Superior temporal gyrus (tissue), 1 donor: ENCODE data around the gene SRPX.

Experiments used
- DNase-seq: peaks from one replicate; pipeline ENCODE4 v3.0.0-alpha.2; 2016; ENCODE audit errors: extremely low spot score

Gene SRPX

DNA sequence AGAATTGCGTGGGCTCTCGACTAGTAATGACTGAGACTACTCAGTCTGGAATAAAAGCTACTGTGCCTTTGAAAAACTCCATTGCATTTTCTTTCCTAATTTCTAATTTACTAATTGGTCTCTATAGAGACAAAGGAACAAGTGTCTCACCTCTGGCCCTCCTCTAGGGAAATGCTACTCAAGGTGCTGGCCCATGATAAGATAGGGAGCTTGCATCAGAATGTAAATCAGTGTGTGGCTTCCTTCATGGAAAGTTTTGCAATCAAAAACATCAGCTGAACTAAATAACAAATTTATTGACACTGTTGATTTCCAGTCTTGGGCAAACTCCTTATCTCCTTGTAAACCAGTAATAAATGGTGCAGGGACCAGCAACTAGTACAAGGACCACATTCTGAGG lies 81.8 kb downstream of the SRPX start:
- no peak for DNase-seq

- no peak for DNase-seq
Observed at GRCh38 chrX:38138157-38138891, 82.3 kb downstream of the SRPX start.

- no peak for DNase-seq
Observed at GRCh38 chrX:38129366-38129765, 91.3 kb downstream of the SRPX start.

DNA sequence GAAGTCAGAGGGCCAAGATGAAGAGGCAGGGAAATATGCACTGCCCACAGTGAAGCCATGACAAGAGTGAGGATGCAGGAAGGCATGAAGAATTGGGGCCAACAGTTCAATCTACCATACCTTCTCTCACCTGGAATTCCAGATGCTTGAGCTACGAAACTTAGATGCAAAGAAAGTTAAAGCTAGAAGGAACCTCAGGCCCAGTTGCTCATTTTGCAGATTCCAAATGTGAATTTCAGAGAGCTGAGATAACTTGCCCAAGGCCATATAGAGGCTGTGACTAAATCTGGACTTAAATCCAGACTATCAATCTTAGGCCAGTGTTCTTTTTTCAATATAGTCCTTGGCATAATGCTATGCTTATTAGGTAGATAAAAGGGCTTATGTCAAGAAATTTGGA lies 92.7 kb downstream of the SRPX start:
- DNase-seq, result no peak

DNA sequence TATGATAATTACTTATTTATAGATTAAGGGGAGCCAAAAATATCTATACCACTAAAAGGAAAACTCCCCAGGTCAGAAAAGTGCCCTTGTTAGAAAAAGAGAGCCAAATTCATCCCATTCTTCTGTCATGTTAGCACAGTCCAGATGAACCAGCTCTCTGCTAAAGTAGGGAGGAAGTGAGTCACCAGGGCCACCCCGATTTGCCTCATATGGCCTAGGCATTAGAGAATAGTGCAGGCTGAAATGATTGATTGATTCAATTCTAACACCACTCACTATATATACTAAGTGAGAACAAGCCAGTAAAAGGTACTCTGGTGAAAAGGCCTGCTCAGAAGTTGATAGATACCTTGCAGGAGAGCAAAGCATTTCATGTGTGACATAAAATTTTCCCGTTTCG lies 94.5 kb downstream of the SRPX start:
- no peak for DNase-seq

GRCh38 chrX:38124000-38124399 lies 96.7 kb downstream of the SRPX start:
- DNase-seq, result no peak

DNA sequence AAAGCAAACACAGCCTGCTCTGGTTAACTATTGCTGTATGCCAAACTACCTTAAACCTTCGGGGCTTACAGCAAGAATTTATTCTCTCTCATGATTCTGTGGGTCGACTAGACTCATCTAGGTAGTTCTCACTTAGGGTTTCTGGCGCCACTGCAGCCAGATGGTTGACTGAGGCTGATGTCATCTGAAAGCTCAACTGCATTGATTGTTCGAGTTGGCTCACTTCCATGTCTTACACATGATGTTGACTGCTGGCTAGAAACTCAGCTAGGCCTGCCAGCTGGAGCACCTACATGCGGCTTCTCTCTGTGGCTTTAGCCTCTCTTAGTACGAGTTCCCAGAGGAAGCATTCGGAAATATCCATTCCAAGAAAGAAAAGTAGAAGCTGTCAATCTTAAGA lies 103.2 kb downstream of the SRPX start:
- DNase-seq, result no peak

- no peak for DNase-seq
Observed at GRCh38 chrX:38116706-38117105, 104.0 kb downstream of the SRPX start.

GRCh38 chrX:38112566-38112965 lies 108.1 kb downstream of the SRPX start:
- DNase-seq, result no peak

DNA sequence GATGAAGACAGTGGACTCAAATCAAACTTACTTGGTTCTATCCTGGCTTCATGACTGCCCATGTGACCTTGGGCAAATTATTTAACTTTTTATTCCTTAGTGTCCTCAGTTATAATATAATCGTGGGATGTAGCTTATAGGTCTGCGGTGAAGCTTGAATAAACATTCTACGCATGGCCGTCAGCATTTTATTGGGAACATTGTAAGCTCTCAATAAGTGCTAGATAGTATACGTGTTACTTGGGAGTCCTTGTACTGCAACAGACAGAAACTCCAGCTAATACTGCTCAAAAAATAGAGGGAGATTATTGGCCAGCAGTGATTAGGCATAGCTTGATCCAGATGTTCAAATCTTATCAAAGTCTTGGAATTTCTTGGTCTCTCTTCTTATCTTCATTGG lies 109.5 kb downstream of the SRPX start:
- DNase-seq, result no peak

GRCh38 chrX:38110231-38110630 lies 110.4 kb downstream of the SRPX start:
- no peak for DNase-seq

DNA sequence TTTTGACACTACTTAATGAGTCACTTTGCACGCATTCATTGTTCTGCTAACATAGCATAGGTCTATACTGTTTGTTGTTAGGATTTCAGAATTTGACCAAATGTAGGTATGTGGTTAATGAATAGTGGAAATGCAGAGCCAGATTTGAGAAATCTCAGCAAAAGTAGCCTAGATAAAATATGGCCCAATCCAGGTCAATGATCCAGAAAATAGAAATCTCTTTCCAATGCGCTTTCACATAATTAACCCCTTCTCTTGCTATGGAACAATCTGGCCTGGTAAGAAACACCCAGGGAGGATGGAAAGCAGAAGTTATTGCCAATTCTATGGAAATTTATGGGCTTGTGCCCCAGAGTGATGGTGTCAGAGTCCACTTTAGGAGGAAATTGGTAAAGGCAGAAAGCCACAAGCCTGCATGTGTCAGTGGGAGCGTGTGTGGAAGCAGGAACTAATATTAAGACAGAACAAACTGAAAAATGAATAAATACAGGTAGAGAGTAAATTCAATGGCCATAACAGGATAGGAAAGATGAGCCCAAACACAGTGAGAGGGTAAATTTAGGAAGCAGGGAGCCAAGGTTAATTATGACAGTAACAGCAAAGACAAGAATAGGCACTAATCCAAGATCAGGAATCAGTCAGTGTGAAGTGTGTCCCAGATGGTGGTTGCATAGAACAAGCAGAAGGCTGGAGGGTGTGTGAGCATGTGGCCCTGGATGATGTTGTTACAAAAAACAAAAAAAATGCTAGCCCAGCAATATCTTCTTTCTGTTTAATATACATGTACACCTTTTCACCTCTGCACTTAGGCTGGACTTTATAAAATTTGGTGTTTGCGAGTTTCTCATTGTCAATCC lies 111.4 kb downstream of the SRPX start:
- DNase-seq, result no peak

GRCh38 chrX:38108364-38108763 lies 112.3 kb downstream of the SRPX start:
- no peak for DNase-seq

GRCh38 chrX:38106991-38107655 lies 113.5 kb downstream of the SRPX start:
- no peak for DNase-seq

DNA sequence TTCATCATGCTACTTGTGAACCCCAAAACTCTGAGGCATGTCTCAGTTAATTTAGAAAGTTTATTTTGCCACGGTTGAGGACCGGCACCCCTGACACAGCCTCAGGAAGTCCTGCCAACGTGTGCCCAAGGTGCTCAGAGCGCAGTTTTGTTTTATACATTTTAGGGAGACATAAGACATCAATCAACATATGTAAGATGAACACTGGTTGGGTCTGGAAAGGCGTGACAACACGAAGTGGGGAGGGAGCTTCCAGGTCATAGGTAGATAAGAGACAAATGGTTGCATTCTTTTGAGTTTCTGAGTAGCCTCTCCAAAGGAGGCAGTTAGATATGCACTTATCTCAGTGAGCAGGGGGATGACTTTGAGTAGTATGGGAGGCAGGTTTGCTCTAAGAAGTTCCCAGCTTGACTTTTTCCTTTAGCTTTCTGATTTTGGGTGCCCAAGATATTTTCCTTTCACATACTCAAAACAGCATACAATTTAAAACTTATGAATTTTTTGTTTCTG lies 115.4 kb downstream of the SRPX start:
- DNase-seq, result no peak

DNA sequence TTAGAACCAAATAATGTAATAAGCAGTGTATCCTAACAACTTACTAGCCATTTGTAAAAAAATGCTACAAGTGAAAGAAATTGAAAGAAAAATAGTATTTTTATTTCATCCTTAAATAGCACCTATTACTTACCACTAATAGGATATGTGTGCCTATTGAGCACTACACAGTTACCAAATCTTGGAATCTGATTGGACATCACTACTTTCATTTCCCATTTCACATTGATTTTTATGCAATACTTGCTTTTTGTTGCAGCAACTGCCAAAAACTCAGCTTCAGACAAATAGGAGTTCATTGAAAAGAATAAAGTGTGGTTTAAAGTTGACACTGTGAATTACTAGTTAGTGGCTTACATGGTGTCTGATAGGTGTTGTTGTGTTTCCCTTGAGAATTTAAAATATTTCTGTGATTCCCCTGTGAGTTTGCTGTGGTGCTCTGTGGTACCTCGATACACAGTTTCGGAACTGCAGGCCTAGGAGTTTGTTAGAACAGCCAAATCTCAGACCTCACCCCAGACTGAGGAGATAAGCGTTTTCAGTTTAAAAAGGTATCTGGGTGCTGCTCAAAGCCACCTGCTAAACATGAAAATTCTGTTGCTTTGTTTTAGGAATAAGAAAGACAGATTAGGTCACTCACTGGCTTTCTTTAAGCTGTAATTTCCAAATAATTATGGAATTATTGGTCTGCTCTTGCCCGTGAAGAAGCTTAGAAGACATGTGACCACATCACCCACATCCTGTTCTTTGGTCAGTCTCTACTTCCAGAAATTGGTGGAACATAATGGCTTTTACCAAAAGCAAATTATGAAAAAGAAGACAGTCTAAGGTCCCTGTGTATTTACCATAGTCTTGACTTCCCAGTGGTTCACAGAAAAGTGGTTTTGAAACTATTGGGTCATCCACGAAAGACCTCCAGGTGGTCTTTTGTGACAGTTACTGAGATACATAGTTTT lies 116.5 kb downstream of the SRPX start:
- no peak for DNase-seq

DNA sequence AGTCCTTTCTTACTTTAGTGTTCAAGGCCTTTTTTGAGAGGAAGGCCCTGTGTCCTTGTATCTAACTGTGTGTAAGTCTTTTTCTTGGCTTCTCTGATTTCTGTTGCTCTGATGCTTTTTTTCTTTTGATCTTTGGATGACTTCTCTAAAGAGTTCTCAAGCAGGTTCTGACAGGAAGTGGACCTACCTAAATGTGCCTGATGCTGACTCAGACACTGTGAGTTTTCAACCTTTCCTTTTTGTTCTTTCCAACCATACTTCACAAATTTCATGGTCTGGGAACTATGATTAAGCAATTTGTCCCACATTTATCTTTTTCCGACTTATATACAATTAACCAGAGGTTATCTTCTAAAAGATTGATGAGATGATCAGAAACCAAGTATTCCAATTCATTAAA lies 117.8 kb downstream of the SRPX start:
- no peak for DNase-seq

DNA sequence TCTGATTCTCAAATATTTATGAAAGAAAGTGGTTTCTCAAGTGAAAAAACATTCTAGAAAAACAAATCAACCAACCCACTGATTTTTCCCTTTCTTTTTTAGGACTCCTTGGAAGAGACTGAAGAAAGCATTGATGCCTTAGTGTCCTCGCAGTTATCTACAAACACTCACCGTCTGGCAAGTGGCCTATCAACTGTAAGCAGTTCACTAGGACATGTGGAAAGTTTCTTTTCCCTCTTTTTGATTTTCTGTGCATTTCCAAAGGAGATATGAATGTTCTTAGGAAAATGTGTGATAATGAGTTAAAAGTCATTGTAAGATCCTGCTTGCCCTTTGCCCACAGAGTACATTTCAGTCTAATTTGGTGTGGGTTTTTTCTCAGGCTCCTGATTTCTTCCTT lies 118.4 kb downstream of the SRPX start:
- DNase-seq, result no peak

DNA sequence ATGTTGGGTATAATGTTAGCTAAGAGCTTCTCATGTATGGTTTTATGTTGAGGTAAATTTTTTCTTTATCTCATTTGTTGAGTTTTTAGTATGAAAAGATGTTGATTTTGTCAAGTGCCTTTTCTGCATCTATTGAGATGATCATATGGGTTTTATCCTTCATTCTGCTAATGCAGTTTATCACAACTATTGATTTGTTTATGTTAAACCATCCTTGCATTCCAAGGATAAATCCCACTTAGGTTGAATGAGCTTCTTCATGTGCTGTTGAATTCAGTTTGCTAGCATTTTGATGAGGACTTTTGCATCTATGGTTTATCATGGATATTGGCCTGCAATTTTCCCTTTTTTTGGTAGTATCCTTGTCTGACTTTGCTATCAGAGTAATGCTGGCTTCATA lies 121.0 kb downstream of the SRPX start:
- no peak for DNase-seq
